Measurements from ENCODE around the gene CYB561A3. TPM values are rescaled to one million over a fixed set of nuclear protein-coding genes. Genes with fewer than 3 reads are reported as not detected.

Gene CYB561A3
- polyA plus RNA-seq, 3 donors, result 25.7 to 28.3 (median 27.9) TPM

- DNase-seq (ENCODE audit: extremely low read depth in 1 of 11, low read depth in 9 of 11, low spot score in 4 of 11), result no peak
Measured at GRCh38 chr11:61352038-61352437, 9.6 kb downstream of the CYB561A3 start.

GRCh38 chr11:61350803-61351202, 10.9 kb downstream of the CYB561A3 start:
- no peak for DNase-seq (ENCODE audit: extremely low read depth in 1 of 11, low read depth in 9 of 11, low spot score in 4 of 11)

GRCh38 chr11:61350336-61350735, 11.3 kb downstream of the CYB561A3 start:
- no peak for DNase-seq (ENCODE audit: extremely low read depth in 1 of 11, low read depth in 9 of 11, low spot score in 4 of 11)

- DNase-seq (ENCODE audit: extremely low read depth in 1 of 11, low read depth in 9 of 11, low spot score in 4 of 11), result no peak
Measured at GRCh38 chr11:61349916-61350315, 11.8 kb downstream of the CYB561A3 start.

DNA sequence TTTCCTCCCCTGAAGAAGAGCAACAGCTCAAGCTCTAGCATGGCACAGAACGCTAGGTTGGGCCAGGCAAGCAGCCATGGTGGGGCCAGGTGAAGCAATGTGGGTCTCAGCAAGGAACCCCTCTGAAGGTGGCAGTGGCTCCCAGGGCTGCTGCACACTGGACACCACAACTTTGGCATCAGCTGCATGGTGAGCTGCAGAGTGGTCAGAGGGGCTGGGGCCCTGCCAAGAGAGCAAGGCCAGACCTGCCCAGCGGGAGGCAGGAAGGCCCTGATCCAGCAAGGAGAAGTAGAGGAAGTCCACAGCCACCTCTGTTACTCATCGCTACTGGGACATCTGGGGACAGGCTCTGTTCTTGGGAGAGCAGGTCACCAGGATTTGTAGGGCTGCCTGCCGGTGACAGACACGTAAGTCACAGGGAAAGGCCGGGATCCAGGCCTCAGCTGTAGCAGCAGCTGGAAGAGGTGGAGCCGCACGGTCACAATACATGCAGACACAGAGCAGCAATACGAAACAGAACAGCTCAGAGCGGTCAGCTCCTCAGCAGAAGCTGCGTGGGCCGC, 12.4 kb downstream of the CYB561A3 start:
- no peak for DNase-seq (ENCODE audit: extremely low read depth in 1 of 11, low read depth in 9 of 11, low spot score in 4 of 11)

DNA sequence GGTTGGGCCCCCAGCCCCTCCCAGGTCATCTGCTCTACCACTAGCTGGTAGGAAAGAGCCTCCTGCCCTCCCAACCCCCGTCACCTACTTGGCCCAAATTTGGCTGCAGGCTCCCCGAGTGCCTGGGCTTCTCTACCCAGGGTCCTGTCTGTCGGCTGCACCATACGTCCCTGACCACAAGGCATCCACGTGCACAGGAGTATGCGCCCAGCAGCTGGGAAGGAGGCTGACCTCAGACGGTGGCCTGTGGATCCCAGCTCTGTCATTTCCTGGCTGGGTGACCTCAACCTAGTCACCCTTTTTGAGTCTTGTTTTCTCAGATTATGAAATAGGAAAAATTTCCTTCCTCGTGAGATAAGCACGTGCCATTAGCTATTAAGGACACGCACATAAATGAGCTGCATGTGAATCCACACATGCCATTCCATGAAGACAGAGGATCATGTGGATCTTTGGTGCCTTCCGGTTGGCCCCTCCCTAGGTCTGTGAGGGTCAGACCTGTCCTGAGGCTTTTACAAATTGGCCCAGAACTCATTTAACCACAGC, 13.7 kb downstream of the CYB561A3 start:
- DNase-seq (ENCODE audit: extremely low read depth in 1 of 11, low read depth in 9 of 11, low spot score in 4 of 11), result no peak

DNA sequence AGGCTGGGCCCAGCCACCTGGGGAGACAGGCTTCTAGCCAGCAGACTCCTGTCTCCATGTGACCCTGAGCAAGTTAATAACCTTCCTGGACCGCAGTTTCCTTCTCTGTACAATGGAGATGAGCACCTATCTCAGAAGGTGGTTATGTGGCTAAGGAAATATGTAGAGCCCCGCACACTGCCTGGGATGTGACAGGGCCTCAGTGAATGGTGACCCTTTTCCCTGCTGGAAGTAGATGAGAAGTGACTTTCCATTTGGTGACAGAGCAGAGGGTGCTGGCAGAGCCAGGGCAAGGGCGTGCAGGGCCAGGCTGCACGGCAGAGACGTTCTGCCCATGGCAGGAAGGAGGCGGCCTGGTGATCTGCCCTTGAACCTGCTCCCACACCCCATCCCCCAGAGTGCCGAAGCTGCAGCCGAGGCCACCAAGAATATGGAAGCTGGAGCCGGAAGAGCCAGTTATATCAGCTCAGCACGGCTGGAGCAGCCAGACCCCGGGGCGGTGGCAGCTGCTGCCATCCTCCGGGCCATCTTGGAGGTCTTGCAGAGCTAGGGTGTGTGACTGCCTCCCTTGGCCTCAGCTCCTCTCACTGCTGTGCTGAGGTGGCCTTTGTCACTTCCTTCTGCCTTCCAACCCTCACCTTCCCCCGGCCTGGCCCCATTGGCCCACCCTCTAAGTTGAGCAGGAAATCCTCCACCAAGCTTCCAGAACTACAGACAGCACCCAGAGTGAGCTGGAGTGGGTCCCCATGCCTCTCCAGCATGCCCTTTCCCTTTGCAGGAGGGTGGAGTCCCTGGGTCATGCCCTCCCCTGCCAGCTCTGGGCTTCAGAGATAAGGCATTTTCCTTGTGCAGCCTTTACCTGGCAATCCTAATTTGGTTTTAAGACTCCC, 15.5 kb downstream of the CYB561A3 start:
- no peak for DNase-seq (ENCODE audit: extremely low read depth in 1 of 11, low read depth in 9 of 11, low spot score in 4 of 11)

- DNase-seq (ENCODE audit: extremely low read depth in 1 of 11, low read depth in 9 of 11, low spot score in 4 of 11), result no peak
Measured at GRCh38 chr11:61345170-61345610, 16.5 kb downstream of the CYB561A3 start.

- no peak for DNase-seq (ENCODE audit: extremely low read depth in 1 of 11, low read depth in 9 of 11, low spot score in 4 of 11)
Measured at GRCh38 chr11:61343792-61344745, 17.6 kb downstream of the CYB561A3 start.

- DNase-seq (ENCODE audit: extremely low read depth in 1 of 11, low read depth in 9 of 11, low spot score in 4 of 11), result no peak
Measured at GRCh38 chr11:61342207-61342803, 19.4 kb downstream of the CYB561A3 start.

- no peak for DNase-seq (ENCODE audit: extremely low read depth in 1 of 11, low read depth in 9 of 11, low spot score in 4 of 11)
Measured at GRCh38 chr11:61341706-61342105, 20.0 kb downstream of the CYB561A3 start.

- DNase-seq (ENCODE audit: extremely low read depth in 1 of 11, low read depth in 9 of 11, low spot score in 4 of 11), result no peak
Measured at GRCh38 chr11:61340979-61341378, 20.7 kb downstream of the CYB561A3 start.

DNA sequence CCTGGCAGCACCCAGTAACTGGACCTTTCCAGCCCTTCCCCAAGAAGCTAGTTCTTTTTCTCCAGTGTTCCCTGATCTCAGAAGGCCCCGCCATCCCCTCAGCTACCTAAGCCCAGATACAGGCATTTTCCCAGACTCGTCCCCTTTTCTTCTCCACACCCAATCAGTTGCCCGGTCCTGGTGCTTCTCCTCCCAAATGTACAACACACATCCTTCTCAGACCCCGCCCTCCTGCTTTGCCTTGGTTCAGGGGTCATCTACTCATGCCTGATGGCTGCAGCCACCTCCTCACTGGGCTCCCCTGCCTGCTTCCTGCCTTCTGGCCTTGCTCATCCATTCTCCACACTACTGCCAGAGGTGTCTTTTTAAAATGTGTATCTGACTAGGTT, 22.2 kb downstream of the CYB561A3 start:
- DNase-seq (ENCODE audit: extremely low read depth in 1 of 11, low read depth in 9 of 11, low spot score in 4 of 11), result no peak

GRCh38 chr11:61338783-61339489, 22.7 kb downstream of the CYB561A3 start:
- DNase-seq (ENCODE audit: extremely low read depth in 1 of 11, low read depth in 9 of 11, low spot score in 4 of 11), result no peak

GRCh38 chr11:61337706-61338470, 23.8 kb downstream of the CYB561A3 start:
- no peak for DNase-seq (ENCODE audit: extremely low read depth in 1 of 11, low read depth in 9 of 11, low spot score in 4 of 11)

DNA sequence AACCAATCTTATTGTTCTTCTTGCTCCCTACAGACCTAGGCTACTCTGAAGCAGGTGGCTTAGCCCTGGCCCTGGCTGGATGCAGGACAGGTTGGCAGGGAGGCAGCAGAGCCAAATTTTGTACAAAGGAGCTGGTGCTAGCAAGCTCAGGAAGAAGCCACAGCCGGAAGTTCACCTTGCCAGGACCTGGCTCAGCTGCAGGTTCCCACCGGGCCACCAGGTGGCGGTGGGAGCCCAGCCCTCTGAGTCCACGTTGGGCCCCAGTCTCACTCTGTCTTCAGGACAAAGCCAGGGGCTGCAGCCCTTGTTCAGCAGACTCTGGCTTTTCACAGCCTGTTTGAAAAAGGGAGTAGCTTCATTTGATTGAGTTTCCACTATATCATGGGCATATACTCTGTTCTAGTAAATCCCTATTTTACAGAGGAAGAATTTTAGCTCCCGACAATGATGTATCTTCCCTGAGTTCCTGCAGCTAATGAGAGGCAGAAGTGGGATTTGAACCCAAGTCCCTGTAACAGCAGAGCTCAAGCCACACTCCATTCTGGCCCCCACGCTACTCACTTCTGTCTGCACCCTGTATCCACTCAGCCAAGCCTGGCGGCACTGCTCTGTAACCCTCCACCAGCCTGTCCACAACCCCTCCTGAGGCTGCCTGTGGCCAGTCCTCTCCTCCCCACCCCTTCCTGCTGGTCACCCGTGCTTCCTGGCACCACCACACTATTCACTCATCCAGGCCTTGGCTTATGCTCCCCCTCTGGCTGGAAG, 25.3 kb downstream of the CYB561A3 start:
- DNase-seq (ENCODE audit: extremely low read depth in 1 of 11, low read depth in 9 of 11, low spot score in 4 of 11), result peak; percentile 53 to 74 (median 63)

GRCh38 chr11:61335355-61335710, 26.3 kb downstream of the CYB561A3 start:
- DNase-seq (ENCODE audit: extremely low read depth in 1 of 11, low read depth in 9 of 11, low spot score in 4 of 11), result no peak
